IMR-90 (cell line): ENCODE data around the gene KCNMB2. TPM values are rescaled to one million over a fixed set of nuclear protein-coding genes. Genes with fewer than 3 reads are reported as not detected.

Experiments
- ATAC-seq: fragments of 200-7000 bp; cut with Tn5 transposase; 2 replicates; pipeline ENCODE4 v1.9.1; 2020; ENCODE audit warnings: low read depth, mild to moderate bottlenecking, moderate library complexity
- BruUV-seq: library from RNA; stranded (reverse); fragments of 400-500 nt; replicated peaks from 2 replicates; lab custom pipeline; 2021; lab: Mats Ljungman, UMichigan
- CTCF ChIA-PET: fragments of 300-600 bp; formaldehyde crosslinking; extraction: SDS; loops from one replicate; lab custom pipeline; 2021; ENCODE audit warnings: antibody characterized with exemption; lab: Yijun Ruan, JAX
- POLR2A ChIA-PET: fragments of 300-600 bp; sonication (Branson Sonifier 250); formaldehyde crosslinking; loops from one replicate; lab custom pipeline; 2022; ENCODE audit warnings: antibody characterized with exemption; ENCODE audit not compliant: unreplicated experiment; lab: Charles Lee
- DNase-seq: peaks from one replicate; pipeline ENCODE4 v3.0.0; 2013
- H2AFZ ChIP-seq: replicated peaks from 2 replicates; pipeline ENCODE3; 2013; ENCODE audit warnings: low read length, mild to moderate bottlenecking; ENCODE audit not compliant: poor library complexity
- H2AK5ac ChIP-seq: 2 replicates; pipeline ENCODE4 v1.6.1; 2013; ENCODE audit warnings: low read depth, low read length, inconsistent platforms
- H2AK9ac ChIP-seq: replicated peaks from 2 replicates; pipeline ENCODE3; 2013; ENCODE audit warnings: mild to moderate bottlenecking, low read depth, low read length, moderate library complexity; ENCODE audit not compliant: poor library complexity
- H2BK120ac ChIP-seq: 2 replicates; pipeline ENCODE4 v1.6.1; 2013; ENCODE audit warnings: low read depth, low read length, inconsistent platforms
- H2BK15ac ChIP-seq: 3 replicates; pipeline ENCODE4 v1.6.1; 2013; ENCODE audit warnings: low read depth, low read length, inconsistent platforms
- H2BK20ac ChIP-seq: 2 replicates; pipeline ENCODE4 v1.6.1; 2013; ENCODE audit warnings: low read depth, mild to moderate bottlenecking, inconsistent platforms, low read length, moderate library complexity
- H2BK5ac ChIP-seq: 2 replicates; pipeline ENCODE4 v1.6.1; 2013; ENCODE audit warnings: mild to moderate bottlenecking, low read depth, low read length, inconsistent platforms; ENCODE audit not compliant: poor library complexity, severe bottlenecking
- H3K14ac ChIP-seq: replicated peaks from 2 replicates; pipeline ENCODE4 v1.6.1; 2013; ENCODE audit warnings: low read depth, low read length, inconsistent platforms
- H3K18ac ChIP-seq: 2 replicates; pipeline ENCODE4 v1.6.1; 2013; ENCODE audit warnings: low read depth, low read length, control low read depth
- H3K23ac ChIP-seq: 2 replicates; pipeline ENCODE4 v1.6.1; 2013; ENCODE audit warnings: low read depth, low read length, inconsistent platforms
- H3K27ac ChIP-seq: 2 replicates; pipeline ENCODE4 v1.5.1; 2013; ENCODE audit warnings: mild to moderate bottlenecking, control low read depth, low read length; ENCODE audit not compliant: insufficient read depth
- H3K27me3 ChIP-seq: 2 replicates; pipeline ENCODE4 v1.6.1; 2013; ENCODE audit warnings: low read length; ENCODE audit not compliant: control insufficient read depth, insufficient read depth
- H3K36me3 ChIP-seq: 2 replicates; pipeline ENCODE4 v1.6.1; 2013; ENCODE audit warnings: low read length, mixed read lengths; ENCODE audit not compliant: control insufficient read depth, insufficient read depth
- H3K4ac ChIP-seq: 2 replicates; pipeline ENCODE4 v1.6.1; 2013; ENCODE audit warnings: low read depth, low read length, inconsistent platforms
- H3K4me1 ChIP-seq: 2 replicates; pipeline ENCODE4 v1.6.1; 2013; ENCODE audit warnings: low read length, mixed read lengths; ENCODE audit not compliant: control insufficient read depth, insufficient read depth
- H3K4me2 ChIP-seq: 2 replicates; pipeline ENCODE4 v1.6.1; 2013; ENCODE audit warnings: low read depth, mild to moderate bottlenecking, control low read depth, low read length, moderate library complexity
- H3K4me3 ChIP-seq: 2 replicates; pipeline ENCODE4 v1.5.1; 2013; ENCODE audit warnings: low read depth, mild to moderate bottlenecking, control low read depth, low read length, moderate library complexity; ENCODE audit not compliant: insufficient read depth
- H3K56ac ChIP-seq: 2 replicates; pipeline ENCODE4 v1.6.1; 2013; ENCODE audit warnings: low read length, inconsistent platforms; ENCODE audit not compliant: insufficient read depth; ENCODE audit errors: extremely low read depth
- H3K79me1 ChIP-seq, 2 experiments: 2 replicates each; pipeline ENCODE4 v1.6.1; 2013; ENCODE audit warnings: low read length in 2 of 2, inconsistent platforms in 1 of 2, low read depth in 1 of 2
- H3K9ac ChIP-seq: 2 replicates; pipeline ENCODE4 v1.6.1; 2013; ENCODE audit warnings: low read depth, low read length, control low read depth
- H3K9me1 ChIP-seq: 2 replicates; pipeline ENCODE4 v1.6.1; 2013; ENCODE audit warnings: low read length, inconsistent platforms; ENCODE audit not compliant: insufficient read depth
- H3K9me3 ChIP-seq: 2 replicates; pipeline ENCODE4 v1.6.1; 2013; ENCODE audit warnings: low read length; ENCODE audit not compliant: control insufficient read depth, insufficient read depth
- H4K20me1 ChIP-seq: 2 replicates; pipeline ENCODE4 v1.6.1; 2013; ENCODE audit warnings: low read length, inconsistent platforms; ENCODE audit not compliant: insufficient read depth
- H4K5ac ChIP-seq: 2 replicates; pipeline ENCODE4 v1.6.1; 2013; ENCODE audit warnings: mild to moderate bottlenecking, low read depth, low read length, control low read depth
- H4K8ac ChIP-seq, 2 experiments: 2 replicates each; pipeline ENCODE4 v1.6.1; 2013; ENCODE audit warnings: low read depth in 2 of 2, low read length in 2 of 2, control low read depth in 1 of 2, inconsistent platforms in 1 of 2
- H4K91ac ChIP-seq: 2 replicates; pipeline ENCODE4 v1.6.1; 2013; ENCODE audit warnings: low read depth, low read length, inconsistent platforms; ENCODE audit not compliant: insufficient read depth
- BHLHE40 ChIP-seq: fragments of 150-350 bp; IDR thresholded peaks from 2 replicates; pipeline ENCODE4 v1.6.1; 2016; ENCODE audit warnings: mild to moderate bottlenecking, low read depth, low read length
- CEBPB ChIP-seq: IDR thresholded peaks from 2 replicates; pipeline ENCODE4 v1.6.1; 2012; ENCODE audit warnings: low read depth, low read length, improper control_type of control experiment
- CHD1 ChIP-seq: IDR thresholded peaks from 2 replicates; pipeline ENCODE4 v1.6.1; 2012; ENCODE audit warnings: low read depth, low read length, improper control_type of control experiment
- CTCF ChIP-seq: conservative IDR thresholded peaks from 2 replicates; pipeline ENCODE4 v1.5.1; 2012; ENCODE audit warnings: mild to moderate bottlenecking, low read depth, low read length, improper control_type of control experiment
- FOS ChIP-seq: fragments of 150-350 bp; IDR thresholded peaks from 2 replicates; pipeline ENCODE4 v1.6.1; 2016; ENCODE audit warnings: low read depth, low read length
- MAFK ChIP-seq: IDR thresholded peaks from 2 replicates; pipeline ENCODE4 v1.6.1; 2012; ENCODE audit warnings: low read depth, low read length, improper control_type of control experiment
- MAZ ChIP-seq: IDR thresholded peaks from 2 replicates; pipeline ENCODE4 v1.6.1; 2012; ENCODE audit warnings: low read depth, mild to moderate bottlenecking, low read length, improper control_type of control experiment, moderate library complexity, borderline replicate concordance
- MXI1 ChIP-seq: IDR thresholded peaks from 2 replicates; pipeline ENCODE4 v1.6.1; 2012; ENCODE audit warnings: low read depth, mild to moderate bottlenecking, low read length, moderate library complexity, borderline replicate concordance
- NFE2L2 ChIP-seq: fragments of 150-350 bp; IDR thresholded peaks from 2 replicates; pipeline ENCODE4 v1.6.1; 2016; ENCODE audit warnings: low read depth, mild to moderate bottlenecking, low read length
- POLR2A ChIP-seq: IDR thresholded peaks from 2 replicates; pipeline ENCODE4 v1.6.1; 2012; ENCODE audit warnings: mild to moderate bottlenecking, low read depth, low read length
- RAD21 ChIP-seq: IDR thresholded peaks from 2 replicates; pipeline ENCODE4 v1.6.1; 2012; ENCODE audit warnings: low read length, improper control_type of control experiment
- RCOR1 ChIP-seq: IDR thresholded peaks from 2 replicates; pipeline ENCODE4 v1.6.1; 2012; ENCODE audit warnings: mild to moderate bottlenecking, low read length, improper control_type of control experiment; ENCODE audit not compliant: insufficient replicate concordance
- RFX5 ChIP-seq: IDR thresholded peaks from 2 replicates; pipeline ENCODE4 v1.8.0; 2012; ENCODE audit warnings: low read depth, mild to moderate bottlenecking, low read length, moderate library complexity
- SMC3 ChIP-seq: fragments of 150-350 bp; IDR thresholded peaks from 2 replicates; pipeline ENCODE4 v1.6.1; 2016; ENCODE audit warnings: low read depth, mild to moderate bottlenecking, antibody characterized with exemption, low read length, moderate library complexity
- USF2 ChIP-seq: fragments of 150-350 bp; IDR thresholded peaks from 2 replicates; pipeline ENCODE4 v1.6.1; 2017; ENCODE audit warnings: mild to moderate bottlenecking, antibody characterized with exemption, low read length, low read depth
- WGBS, 2 experiments: methylation state at CpG; one replicate each; pipeline versions ENCODE4 v1.1.5 to v1.1.7; 2013; ENCODE audit warnings: missing lambda C conversion rate in 2 of 2; ENCODE audit not compliant: insufficient read length in 1 of 2; ENCODE audit errors: extremely low coverage in 2 of 2; 5-methylcytosine and 5-hydroxymethylcytosine counted together
- dilution Hi-C: fragments of 300-500 bp; cut with HindIII; formaldehyde crosslinking; loops from one replicate; pipeline ENCODE4 v1.14.3; 2018; ENCODE audit warnings: low sequenced_read_pairs; ENCODE audit not compliant: unreplicated experiment
- in situ Hi-C: fragments of 300-500 bp; cut with MboI; formaldehyde crosslinking; loops from 3 replicates; pipeline ENCODE4 v1.14.3; 2019; ENCODE audit warnings: low sequenced_read_pairs, inconsistent platforms, mixed read lengths
- intact Hi-C: fragments of 100-400 bp; cut with micrococcal nuclease; formaldehyde crosslinking; loops from 2 replicates; pipeline ENCODE4 v1.10.0; 2022
- polyA plus RNA-seq, 3 experiments: library from polyadenylated mRNA; depleted of rRNA; stranded (reverse); fragments of >200 nt; gene quantifications; 2 replicates each; pipeline ENCODE4 v1.2.3, GENCODE V29; 2012; ENCODE audit warnings: low replicate concordance in 1 of 3
- total RNA-seq: library from RNA; depleted of rRNA; stranded (reverse); fragments of >200 nt; gene quantifications from 2 replicates; pipeline ENCODE4 v1.2.3, GENCODE V29; 2012

Gene KCNMB2
- total and polyA plus RNA-seq, 2 of the 4 experiments (the other 2 are of a cell fraction) = not detected

GRCh38 chr3:178680489-178680888, 144.3 kb downstream of the KCNMB2 start:
- no peak overlapping the region for H2BK5ac ChIP-seq
- dilution Hi-C loops = no loop called here

More at GRCh38 chr3:178680489-178680888, 144.3 kb downstream of the KCNMB2 start:
- Histone ChIP-seq H3K36me3 (no peaks in the 10 kb centered on the region), H3K9ac (no peak overlapping the region), H4K20me1 (no peaks in the 10 kb centered on the region), H2BK15ac (no peak overlapping the region), H2AK9ac (no peak overlapping the region), H3K4me2 (no peak overlapping the region), H3K14ac (no peak overlapping the region), H3K9me3 (no peaks in the 10 kb centered on the region), H3K27ac (no peak overlapping the region), H3K79me1 (no peaks in the 10 kb centered on the region), H2AFZ (no peak overlapping the region), H4K8ac (no peak overlapping the region), H3K18ac (no peak overlapping the region), H3K4me3 (no peak overlapping the region), H4K5ac (no peak overlapping the region), H3K56ac (no peak overlapping the region), H2BK120ac (no peak overlapping the region), H2BK20ac (no peak overlapping the region), H4K91ac (no peak overlapping the region), H3K9me1 (no peaks in the 10 kb centered on the region), H2AK5ac (no peak overlapping the region), H3K23ac (no peak overlapping the region), H3K4me1 (no peaks in the 10 kb centered on the region), H3K4ac (no peak overlapping the region), H3K27me3 (peaks cover 3% of the 10 kb centered on the region; the same call in 1 of the 2 replicates)
- intact Hi-C loops = no loop called here
- TF ChIP-seq POLR2A = no peak
- TF ChIP-seq CTCF = no peak
- no peak for TF ChIP-seq RAD21
- no peak for TF ChIP-seq MAFK
- no peak for TF ChIP-seq RFX5
- TF ChIP-seq RCOR1 = no peak
- no peak for TF ChIP-seq USF2
- no peak for TF ChIP-seq MXI1
- TF ChIP-seq NFE2L2 = no peak
- no peak for TF ChIP-seq BHLHE40
- no peak for TF ChIP-seq CEBPB
- no peak for TF ChIP-seq CHD1
- no peak for TF ChIP-seq SMC3
- no peak for TF ChIP-seq FOS
- TF ChIP-seq MAZ = no peak
- CTCF ChIA-PET = no interaction called here
- POLR2A ChIA-PET = no interaction called here
- no CpG with 5 or more reads among the region's 2 CpGs for WGBS, 2 experiments
- ATAC-seq (no peak), DNase-seq (no peak)
- in situ Hi-C loops = no loop called here
- BruUV-seq = no TSS peak
